GM18502 (cell line): ENCODE data around the gene PEA15.

Source experiments
- ATAC-seq: cut with Tn5 transposase; IDR thresholded peaks from one replicate; pipeline ENCODE4 v1.9.1; 2021; ENCODE audit warnings: mild to moderate bottlenecking; ENCODE audit not compliant: unreplicated experiment, poor library complexity

The PEA15 gene, protein sequence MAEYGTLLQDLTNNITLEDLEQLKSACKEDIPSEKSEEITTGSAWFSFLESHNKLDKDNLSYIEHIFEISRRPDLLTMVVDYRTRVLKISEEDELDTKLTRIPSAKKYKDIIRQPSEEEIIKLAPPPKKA

DNA sequence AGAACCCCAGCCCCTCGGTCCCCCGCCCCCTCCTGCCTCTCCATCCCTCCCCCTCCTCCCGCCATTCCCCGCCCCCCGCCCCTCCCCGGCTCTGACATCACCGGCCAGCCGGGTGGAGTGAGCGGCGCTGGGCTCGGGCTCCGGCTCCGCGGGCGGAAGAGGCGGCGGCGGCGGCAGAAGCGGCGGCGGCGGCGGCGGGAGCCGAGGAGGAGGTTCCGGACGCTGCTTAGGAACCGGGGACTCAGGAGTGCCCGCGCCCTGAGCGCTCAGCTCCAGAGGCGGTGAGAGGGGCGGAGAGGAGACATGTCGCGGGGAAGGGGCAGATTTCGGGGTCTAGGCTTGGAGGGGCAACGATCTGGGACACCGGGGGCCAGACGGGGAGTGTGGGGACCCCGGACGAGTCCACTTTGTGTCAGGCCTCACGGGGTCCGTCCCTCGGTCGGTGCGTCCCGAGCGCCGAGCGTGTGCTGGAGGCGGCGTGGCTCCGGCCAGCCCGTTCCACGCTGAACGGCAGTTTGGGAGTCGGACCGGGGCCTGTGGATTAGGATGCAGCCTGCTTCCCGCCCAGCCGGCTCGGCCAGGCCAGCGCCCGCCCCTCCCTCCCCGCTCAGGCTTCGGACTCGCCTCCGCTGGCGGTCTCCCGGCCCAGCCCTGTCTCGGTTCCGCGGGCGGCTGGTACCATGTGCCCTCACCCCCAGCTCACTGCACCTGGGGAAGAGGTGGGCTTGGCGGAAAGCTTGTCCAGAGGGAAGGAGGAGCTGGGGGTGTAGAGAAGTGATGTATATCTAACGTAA, at the start of gene PEA15:
Gene PEA15 (plus strand): TSS at position 143 of the 794 bp plus-strand sequence. CDS start 6,161 bp downstream, outside the sequence.
- ATAC-seq: peak; percentile 42

DNA sequence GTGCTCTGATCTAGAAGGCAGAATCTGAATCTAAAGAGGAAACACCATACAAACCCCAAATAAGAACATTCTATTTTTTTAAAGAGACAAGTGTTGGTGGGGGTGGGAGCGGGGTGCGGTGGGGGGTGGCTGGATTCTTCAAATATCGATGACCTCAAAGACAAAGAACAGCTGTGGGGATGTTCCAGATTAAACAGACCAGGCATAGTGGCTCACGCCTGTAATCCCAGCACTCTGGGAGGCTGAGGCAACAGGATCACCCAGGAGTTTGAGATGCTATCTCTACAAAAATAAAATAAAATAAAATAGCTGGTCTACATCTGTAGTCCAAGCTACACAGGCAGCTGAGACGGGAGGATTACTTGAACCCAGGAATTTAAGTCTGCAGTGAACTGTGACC, 48.8 kb upstream of the PEA15 start:
- ATAC-seq: no peak

DNA sequence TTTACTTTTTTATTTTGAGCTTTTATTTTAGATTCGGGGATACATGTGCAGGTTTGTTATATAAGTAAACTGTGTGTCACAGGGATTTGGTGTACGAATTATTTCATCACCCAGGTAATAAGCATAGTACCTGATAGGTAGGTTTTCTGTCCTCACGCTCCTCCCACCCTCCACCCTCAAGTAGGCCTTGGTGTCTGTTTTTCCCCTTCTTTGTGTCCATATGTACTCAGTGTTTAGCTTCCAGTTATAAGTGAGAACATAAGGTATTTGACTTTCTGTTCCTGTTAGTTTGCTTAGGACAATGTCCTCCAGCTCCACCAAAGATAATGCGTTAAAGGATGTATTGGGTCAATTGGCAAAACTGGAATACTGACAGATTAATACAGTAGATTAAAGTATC, 48.0 kb upstream of the PEA15 start:
- ATAC-seq: no peak

DNA sequence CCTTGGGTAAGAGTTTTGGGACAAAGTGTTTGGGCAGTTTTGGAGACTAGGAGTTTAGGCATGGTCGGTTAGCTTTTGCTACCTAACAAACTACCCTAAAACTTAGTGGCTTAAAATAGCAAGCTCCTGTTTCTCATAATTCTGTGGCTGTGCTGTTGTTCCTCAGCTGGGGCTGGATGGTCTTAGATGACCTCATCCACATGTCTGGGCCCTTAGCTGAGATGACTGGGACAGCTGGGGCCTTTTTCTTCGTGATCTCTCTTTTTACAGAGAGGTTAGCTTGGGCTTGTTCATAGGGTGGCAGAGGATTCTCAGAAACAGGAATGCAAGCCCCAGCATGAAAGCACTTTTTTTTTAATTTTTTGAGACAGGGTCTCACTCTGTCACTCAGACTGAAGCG, 47.2 kb upstream of the PEA15 start:
- no peak for ATAC-seq

DNA sequence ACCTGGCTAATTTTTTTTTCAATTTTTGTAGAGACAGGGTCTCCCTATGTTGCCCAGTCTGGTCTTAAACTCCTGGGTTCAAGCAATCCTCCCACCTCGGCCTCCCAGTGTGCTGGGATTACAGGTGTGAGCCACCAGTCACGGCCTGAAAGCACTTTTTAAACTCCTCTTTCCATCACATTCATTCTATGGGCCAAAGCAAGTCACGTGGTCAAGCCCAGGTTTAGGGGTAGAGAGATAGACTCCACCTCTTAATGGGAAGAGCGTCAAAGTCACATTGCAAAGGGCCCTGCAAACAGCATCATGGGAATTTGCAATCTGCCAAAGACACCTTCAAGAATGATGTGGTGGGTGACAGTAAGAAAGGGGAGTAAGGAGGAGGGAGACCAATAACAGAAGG, 46.6 kb upstream of the PEA15 start:
- ATAC-seq: no peak

DNA sequence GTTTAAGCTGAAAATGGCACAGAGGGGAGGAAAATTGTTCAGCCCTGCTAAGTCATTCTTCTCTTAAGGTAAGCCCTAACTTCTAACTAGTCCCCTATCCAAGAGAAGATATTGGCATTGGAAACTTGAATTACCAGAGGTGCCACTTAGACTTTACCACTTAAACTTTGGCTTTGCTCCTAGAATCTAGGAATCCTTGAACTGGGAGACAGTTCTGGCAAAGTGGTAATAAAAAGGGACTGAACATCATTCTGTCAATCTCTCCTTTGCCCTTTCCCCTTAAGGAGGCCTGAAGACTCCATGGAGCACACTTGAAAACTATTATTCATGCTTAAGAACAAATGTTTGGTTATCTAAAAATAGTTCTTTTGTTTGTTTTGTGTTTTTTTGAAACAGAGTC, 45.3 kb upstream of the PEA15 start:
- ATAC-seq: no peak

DNA sequence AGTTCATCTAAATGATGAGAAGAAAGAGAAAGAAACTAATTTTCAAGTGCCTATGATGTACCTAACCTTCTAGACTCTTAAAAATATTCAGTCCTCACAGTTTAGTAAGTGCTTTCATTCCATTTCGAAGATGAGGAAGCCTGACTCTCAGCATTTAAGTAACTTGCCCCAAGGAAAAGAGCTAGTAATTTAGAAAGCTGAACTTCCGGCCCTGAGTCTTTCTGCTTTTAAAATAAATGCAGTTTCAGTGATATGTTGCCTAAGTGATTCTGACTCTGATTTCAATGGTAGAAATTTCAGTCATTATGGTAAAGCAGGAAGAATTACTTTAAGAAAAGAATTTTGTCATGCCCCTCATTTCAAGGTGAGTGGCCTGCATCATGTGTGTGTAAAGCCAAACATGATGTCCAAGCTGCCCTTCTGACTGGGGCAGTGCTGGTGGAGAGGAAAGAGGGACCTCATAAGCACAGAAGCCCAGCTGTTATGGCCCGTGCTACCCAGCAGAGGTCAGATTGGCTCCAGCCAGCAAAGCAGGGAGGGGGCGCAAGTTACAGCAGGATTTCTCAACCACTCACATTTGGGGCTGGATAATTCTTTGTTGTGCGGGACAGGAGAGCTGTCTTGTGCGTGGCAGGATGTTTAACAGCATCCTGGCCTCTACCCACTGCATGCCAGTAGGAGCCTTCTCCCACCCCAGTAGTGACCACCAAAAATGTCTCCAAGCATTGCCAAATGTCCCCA, 43.0 kb upstream of the PEA15 start:
- no peak for ATAC-seq

DNA sequence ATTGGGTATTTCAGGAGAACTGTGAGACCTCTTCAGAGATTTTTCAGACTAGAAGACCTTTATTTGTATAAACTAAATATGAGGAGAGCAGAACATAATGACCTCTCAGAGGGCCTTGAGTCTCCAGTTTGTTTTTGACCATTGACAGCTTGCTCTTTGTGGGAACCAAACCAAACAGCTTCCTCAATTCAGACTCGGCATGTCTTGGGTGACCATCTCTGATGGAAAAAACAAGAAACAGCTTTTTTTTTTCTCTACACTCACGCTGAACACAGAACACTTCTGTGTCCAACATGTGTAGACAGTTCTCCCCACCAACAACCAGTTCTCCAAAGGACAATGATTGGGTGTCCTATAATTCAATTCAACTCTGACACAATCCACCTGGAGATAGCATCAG, 42.3 kb upstream of the PEA15 start:
- ATAC-seq: no peak

DNA sequence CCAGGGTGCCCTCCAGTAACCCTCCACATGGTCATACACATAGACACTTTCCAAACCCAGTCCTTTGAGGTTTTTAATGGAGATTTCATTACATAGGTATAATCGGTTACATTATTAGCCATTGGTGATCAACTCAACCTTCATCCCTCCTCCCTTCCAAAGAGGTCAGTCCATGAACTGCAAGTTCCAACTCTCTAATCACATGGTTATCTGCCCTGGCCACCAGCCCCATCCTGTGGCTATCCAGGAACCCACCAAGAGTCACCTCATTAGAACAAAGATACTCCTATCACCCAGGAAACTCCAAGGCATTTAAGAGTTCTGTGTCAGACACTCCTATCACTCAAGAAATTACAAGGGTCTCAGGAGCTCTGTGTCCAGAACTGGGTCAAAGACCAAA, 41.6 kb upstream of the PEA15 start:
- ATAC-seq: no peak

DNA sequence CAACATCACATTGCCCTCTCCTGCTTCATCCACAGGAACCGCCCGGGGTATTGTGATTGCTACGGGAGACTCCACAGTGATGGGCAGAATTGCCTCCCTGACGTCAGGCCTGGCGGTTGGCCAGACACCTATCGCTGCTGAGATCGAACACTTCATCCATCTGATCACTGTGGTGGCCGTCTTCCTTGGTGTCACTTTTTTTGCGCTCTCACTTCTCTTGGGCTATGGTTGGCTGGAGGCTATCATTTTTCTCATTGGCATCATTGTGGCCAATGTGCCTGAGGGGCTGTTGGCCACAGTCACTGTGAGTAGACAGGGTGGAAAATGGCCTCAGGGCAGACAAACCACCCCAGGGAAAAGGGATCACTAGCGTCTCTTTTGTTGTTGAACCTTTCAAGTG, 41.1 kb upstream of the PEA15 start:
- ATAC-seq: no peak

DNA sequence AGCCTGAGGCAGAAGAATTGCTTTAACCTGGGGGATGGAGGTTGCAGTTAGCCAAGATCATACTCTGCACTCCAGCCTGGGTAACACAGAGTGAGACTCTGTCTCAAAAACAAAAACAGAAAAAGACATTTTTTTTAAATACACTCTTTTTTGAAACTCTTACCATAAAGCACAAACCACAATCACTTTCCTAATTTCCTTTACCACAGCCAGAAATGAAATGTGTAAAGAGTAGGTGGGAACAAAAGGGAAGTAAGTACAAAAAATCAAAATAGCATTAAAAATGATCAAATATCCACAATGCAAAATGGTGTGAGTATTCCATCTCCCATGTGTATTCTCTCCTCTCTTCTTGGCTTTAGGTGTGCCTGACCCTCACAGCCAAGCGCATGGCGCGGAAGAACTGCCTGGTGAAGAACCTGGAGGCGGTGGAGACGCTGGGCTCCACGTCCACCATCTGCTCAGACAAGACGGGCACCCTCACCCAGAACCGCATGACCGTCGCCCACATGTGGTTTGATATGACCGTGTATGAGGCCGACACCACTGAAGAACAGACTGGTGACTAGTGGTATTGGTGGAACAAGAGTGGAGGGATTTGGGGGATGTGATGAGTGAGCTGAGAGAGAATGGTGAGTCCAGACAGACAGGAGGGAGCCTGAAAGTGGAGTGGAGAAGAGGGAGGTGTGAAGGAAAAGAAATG, 38.9 kb upstream of the PEA15 start:
- no peak for ATAC-seq

DNA sequence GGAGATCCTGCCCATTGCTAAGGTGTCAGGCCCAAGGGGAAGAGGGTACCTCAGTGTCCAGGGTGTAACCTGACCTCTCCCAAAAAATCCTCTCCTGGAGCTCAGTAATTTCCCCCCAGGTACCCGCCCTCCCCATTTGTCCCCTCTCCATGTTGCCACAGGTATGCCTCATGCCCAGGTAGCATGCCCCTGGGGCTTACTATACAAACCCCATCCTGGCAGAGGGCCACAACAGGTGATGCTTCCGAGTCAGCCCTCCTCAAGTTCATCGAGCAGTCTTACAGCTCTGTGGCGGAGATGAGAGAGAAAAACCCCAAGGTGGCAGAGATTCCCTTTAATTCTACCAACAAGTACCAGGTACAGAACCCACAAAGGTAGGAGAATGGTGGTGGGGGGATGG, 38.1 kb upstream of the PEA15 start:
- no peak for ATAC-seq

DNA sequence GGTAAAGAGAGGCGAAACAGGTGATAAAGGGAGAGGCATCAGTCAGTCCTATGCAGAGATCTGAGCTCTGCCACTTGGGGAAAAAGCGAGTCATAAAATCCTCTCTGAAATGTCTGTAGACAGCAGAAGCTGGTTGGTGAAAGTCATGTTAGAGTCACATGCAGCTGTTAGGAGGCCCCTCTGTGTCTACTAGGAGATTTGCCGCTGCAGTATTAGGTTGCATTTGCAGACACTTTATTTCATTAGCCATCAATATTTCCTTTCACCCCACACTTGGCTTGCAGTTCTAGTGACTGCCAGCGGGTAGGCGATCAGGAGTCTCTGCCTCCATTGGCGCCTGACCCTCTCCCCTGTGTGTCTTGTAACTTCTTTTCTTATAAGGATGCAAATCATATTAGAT, 37.6 kb upstream of the PEA15 start:
- no peak for ATAC-seq

DNA sequence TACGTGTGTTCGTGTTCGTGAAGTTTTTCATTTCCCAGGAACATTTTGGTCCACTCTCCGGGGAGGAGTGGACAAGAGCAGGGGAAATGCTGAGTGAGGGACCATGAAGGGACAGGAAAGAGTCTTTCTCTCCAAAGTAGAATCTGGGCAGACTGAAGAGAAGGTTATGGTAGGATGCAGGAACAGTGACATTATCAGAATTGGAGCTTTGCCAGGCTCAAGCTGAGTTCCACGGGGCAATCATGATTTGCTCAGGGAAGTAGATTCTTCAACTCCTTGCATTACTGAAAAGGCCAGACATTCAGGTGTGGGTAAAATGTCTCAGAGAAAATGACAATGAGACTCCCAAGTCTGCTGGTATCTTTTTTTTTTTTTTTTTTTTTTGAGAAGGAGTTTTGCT, 37.2 kb upstream of the PEA15 start:
- no peak for ATAC-seq

DNA sequence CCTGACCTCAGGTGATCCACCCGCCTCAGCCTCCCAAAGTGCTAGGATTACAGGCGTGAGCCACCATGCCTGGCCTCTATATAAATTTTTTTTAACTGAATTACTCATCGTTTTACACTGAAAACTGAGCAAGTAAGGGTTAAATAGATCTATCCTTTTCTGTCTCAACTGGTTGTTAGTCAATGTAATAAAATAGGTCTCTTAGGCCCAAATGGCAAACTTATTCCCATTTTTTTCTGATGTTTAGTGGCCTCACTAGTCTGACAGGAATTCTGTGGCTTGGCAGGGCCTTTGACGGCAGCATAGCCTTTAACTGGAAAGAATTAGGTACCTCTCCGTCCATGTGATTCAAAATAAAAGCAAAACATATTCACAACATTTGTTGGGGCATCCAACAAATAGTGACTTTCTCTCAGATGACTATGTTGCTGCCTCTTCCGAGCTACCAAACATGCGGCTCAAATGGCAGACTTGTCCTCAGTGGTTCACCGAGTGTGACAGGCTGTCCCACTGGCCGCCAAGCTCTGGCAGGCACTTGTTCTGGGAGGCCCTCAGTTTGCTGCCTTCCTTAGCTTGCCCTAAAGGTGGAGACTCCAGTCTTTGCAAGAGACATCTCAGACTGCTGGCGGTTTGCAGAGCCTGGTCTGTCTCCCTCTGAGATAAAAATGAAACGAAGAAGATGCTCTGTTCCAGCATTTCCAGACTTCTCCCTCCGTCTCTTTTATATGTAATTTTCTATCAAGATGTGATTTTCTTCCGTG, 36.4 kb upstream of the PEA15 start:
- no peak for ATAC-seq

DNA sequence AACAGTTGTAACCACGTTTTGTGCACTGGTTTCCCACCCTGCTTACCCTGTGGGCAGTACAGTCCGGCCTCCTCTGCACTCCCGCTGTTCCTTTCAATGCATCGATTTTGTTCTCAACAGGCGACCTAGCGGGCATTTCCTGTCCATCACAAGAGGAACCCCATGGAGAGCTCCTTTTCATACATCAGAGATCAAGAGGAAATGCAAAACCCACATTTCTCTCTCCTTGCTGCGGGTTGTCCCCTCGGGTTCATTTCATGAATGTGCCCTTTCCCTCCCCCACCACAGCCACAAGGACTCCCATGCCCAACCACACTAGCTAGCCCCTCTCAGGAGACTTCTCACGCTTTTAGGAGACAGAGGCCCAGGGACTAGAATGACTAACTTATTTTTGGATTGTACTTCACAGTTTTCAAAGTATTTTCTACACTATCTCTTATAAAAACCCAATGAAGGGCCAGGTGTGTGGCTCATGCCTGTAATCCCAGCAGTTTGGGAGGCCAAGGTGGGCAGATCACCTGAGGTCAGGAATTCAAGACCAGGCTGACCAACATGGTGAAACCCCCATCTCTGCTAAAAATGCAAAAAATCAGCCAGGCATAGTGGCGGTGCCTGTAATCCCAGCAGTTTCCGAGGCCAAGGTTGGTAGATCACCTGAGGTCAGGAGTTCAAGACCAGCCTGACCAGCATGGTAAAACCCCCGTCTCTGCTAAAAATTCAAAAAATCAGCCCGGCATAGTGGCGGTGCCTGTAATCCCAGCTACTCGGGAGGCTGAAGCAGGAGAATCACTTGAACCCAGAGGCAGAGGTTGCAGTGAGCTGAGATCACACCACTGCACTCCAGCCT, 35.4 kb upstream of the PEA15 start:
- peak; percentile 74 for ATAC-seq

DNA sequence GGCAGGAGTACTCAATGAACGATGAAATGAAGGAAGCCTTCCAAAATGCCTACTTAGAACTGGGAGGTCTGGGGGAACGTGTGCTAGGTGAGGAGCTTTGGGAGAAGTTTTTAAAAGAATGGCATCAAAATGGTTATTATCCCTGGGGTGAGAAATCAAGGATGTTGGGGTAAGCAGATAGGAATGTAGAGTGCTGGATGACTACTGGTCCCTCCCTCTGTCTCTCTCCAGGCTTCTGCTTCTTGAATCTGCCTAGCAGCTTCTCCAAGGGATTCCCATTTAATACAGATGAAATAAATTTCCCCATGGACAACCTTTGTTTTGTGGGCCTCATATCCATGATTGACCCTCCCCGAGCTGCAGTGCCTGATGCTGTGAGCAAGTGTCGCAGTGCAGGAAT, 33.8 kb upstream of the PEA15 start:
- no peak for ATAC-seq

DNA sequence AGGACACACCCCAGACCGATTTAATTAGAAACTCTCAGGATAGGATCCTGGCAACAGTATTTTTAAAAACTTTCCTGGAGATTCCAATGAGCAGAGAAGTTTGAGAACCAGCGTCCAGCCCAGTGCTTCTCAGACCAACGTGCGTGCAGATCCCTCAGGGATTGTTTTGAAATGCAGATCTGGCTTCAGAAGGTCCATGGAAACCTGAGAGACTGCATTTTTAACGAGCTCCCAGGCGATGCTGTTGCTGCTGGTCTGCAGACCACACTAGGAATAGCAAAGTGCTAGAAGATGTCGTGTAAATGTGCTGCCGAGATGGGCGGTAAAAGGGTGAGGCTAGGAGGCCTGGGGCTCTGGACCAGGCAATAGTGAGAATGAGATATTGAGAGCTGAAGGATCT, 33.2 kb upstream of the PEA15 start:
- no peak for ATAC-seq

DNA sequence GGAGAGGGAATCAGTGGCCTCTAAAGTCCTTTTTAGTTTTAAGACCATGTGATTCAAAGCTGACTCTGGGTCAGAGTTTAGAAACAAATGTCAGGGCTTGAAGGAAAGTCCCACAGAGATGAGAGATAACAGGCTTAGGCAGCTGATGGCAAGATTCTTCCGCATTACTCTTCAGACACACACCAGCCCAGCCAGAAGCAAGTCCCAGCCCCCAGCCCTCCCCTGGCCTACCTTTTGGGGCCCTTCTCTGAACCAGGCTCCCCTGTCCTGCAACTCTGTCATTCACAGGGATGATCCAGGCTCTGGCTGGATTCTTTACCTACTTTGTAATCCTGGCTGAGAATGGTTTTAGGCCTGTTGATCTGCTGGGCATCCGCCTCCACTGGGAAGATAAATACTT, 28.0 kb upstream of the PEA15 start:
- ATAC-seq: no peak
